ENCODE data around the gene ABCC2. TPM values are rescaled to one million over a fixed set of nuclear protein-coding genes. Genes with fewer than 3 reads are reported as not detected.

ABCC2 gene
- total and polyA plus RNA-seq, 2 donors (not counting 1 experiment from before 2014, with no cell fraction given): 4.2 to 7.0 TPM

DNA sequence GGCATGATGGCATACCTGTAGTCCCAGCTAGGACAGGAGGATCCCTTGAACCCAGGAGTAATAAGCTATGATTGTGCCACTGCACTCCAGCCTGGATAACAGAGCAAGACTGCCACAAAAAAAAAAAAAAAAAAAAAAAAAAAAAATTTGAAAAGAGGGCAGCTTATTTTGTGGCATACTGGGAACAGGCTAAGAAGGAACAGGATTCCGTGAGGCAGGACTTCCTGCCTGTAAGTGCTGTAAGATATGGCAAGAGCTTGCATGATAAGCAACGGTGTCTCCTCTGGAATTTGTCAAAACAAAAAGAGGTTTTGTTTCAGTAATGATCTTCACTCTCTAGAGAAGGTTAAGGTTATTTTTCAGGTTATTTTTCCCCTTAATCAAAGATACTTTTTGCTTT is 101.1 kb downstream of the ABCC2 start:
- no peak for TF ChIP-seq EZH2 (IDR thresholded peaks at IDR 0.05; ENCODE audit: borderline replicate concordance, insufficient read depth, low read depth, low read length, poor library complexity, severe bottlenecking)
- no peak for TF ChIP-seq CTCF (IDR thresholded peaks at IDR 0.05)
- H3K9me3 ChIP-seq (ENCODE audit: control extremely low read depth in 1 of 3, control insufficient read depth in 2 of 3, insufficient read depth in 1 of 3, low read length in 2 of 3): no peaks in the 10 kb centered on the region
- H3K4me2 ChIP-seq (replicated peaks; ENCODE audit: low read depth, low read length, poor library complexity, severe bottlenecking): no peak overlapping the region
- no CpG with 5 or more reads among the region's 2 CpGs for WGBS (ENCODE audit: insufficient coverage)
- ChIA-PET CTCF (interaction anchor here (0.7 to 1.3 kb wide), 3 partner anchors 12 to 54 kb away, joined by 3 to 5 read pairs (median 3); no protein-coding TSS in a partner anchor), POLR2A (no interaction called here)
- H4K20me1 ChIP-seq (ENCODE audit: control insufficient read depth, insufficient read depth, low read length, poor library complexity, severe bottlenecking): no peaks in the 10 kb centered on the region
- no peak overlapping the region for H3K27ac ChIP-seq (ENCODE audit: low read length in 2 of 2)
- H3K27me3 ChIP-seq (replicated peaks in 1 of 4; ENCODE audit: control extremely low read depth in 1 of 4, control insufficient read depth in 3 of 4, insufficient read depth in 4 of 4, low read length in 3 of 4): no peaks in the 10 kb centered on the region
- no peaks in the 10 kb centered on the region for H3K4me1 ChIP-seq (ENCODE audit: control insufficient read depth in 2 of 2, insufficient read depth in 2 of 2, low read length in 2 of 2)
- no peak overlapping the region for H3K9ac ChIP-seq (ENCODE audit: low read length)
- no peak for DNase-seq
- no peaks in the 10 kb centered on the region for H3K9me3 Mint-ChIP-seq (ENCODE audit: insufficient read depth)
- intact Hi-C loops (cut with micrococcal nuclease): no loop called here
- no peak overlapping the region for H3K4me3 Mint-ChIP-seq
- no peaks in the 10 kb centered on the region for H3K79me2 ChIP-seq (ENCODE audit: control insufficient read depth, insufficient read depth, low read length)
- no peak overlapping the region for H3K27ac Mint-ChIP-seq
- H3K4me3 ChIP-seq (ENCODE audit: control extremely low read depth in 1 of 5, extremely low read depth in 1 of 5, insufficient read depth in 1 of 5, low read depth in 2 of 5, low read length in 4 of 5): no peak overlapping the region
- no peak for ATAC-seq (ENCODE audit: low read depth)
- no peaks in the 10 kb centered on the region for H3K27me3 Mint-ChIP-seq
- no peaks in the 10 kb centered on the region for H3K4me1 Mint-ChIP-seq
- H3K36me3 ChIP-seq (replicated peaks in 1 of 2; ENCODE audit: control extremely low read depth in 1 of 2, control insufficient read depth in 1 of 2, extremely low read depth in 1 of 2, insufficient read depth in 2 of 2, low read length in 1 of 2): peaks cover 0 to 70% of the 10 kb centered on the region in 2 experiments
- no peak overlapping the region for H2AFZ ChIP-seq (ENCODE audit: insufficient read depth, low read depth, low read length, poor library complexity, severe bottlenecking)

DNA sequence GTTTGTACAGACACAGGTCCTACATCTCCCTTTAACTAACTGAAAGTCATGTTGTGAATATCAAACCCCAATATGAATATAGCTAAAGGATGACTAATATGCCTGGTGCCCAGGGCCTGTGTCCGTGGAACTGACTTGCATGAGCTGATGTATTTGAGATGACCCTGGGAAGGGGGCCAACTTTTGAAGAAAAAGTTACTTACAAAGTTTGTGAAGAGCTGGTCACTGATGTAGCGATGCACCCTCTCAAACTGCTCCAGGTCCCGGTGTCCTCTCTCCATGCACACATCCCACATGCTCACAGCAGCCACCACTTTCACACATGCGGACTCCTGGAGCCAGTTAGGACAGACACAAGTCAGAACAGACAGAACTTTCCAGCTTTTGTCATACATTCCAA is 106.2 kb downstream of the ABCC2 start:
- H3K9me3 ChIP-seq (ENCODE audit: control extremely low read depth in 1 of 3, control insufficient read depth in 2 of 3, insufficient read depth in 1 of 3, low read length in 2 of 3): no peaks in the 10 kb centered on the region
- no peak overlapping the region for H3K9ac ChIP-seq (ENCODE audit: low read length)
- H3K27ac ChIP-seq (ENCODE audit: low read length in 2 of 2): no peak overlapping the region
- DNase-seq (no peak), ATAC-seq (ENCODE audit: low read depth) (no peak)
- TF ChIP-seq CTCF (IDR thresholded peaks at IDR 0.05): no peak
- no peak for TF ChIP-seq EZH2 (IDR thresholded peaks at IDR 0.05; ENCODE audit: borderline replicate concordance, insufficient read depth, low read depth, low read length, poor library complexity, severe bottlenecking)
- no peak overlapping the region for H3K4me2 ChIP-seq (replicated peaks; ENCODE audit: low read depth, low read length, poor library complexity, severe bottlenecking)
- CTCF ChIA-PET: interaction anchor here (1.2 to 1.5 kb wide), 2 partner anchors 43 to 157 kb away, joined by 3 to 6 read pairs; no protein-coding TSS in a partner anchor
- Mint-ChIP-seq H3K4me3 (no peak overlapping the region), H3K27me3 (no peaks in the 10 kb centered on the region), H3K4me1 (no peaks in the 10 kb centered on the region), H3K9me3 (ENCODE audit: insufficient read depth) (no peaks in the 10 kb centered on the region), H3K27ac (no peak overlapping the region)
- POLR2A ChIA-PET: no interaction called here
- no peak overlapping the region for H2AFZ ChIP-seq (ENCODE audit: insufficient read depth, low read depth, low read length, poor library complexity, severe bottlenecking)
- intact Hi-C loops (cut with micrococcal nuclease): no loop called here
- H3K36me3 ChIP-seq (replicated peaks in 1 of 2; ENCODE audit: control extremely low read depth in 1 of 2, control insufficient read depth in 1 of 2, extremely low read depth in 1 of 2, insufficient read depth in 2 of 2, low read length in 1 of 2): peaks cover 0 to 43% of the 10 kb centered on the region in 2 experiments
- H3K4me3 ChIP-seq (ENCODE audit: control extremely low read depth in 1 of 5, extremely low read depth in 1 of 5, insufficient read depth in 1 of 5, low read depth in 2 of 5, low read length in 4 of 5): no peak overlapping the region
- H3K79me2 ChIP-seq (ENCODE audit: control insufficient read depth, insufficient read depth, low read length): no peaks in the 10 kb centered on the region
- H3K27me3 ChIP-seq (replicated peaks in 1 of 4; ENCODE audit: control extremely low read depth in 1 of 4, control insufficient read depth in 3 of 4, insufficient read depth in 4 of 4, low read length in 3 of 4): no peaks in the 10 kb centered on the region
- H4K20me1 ChIP-seq (ENCODE audit: control insufficient read depth, insufficient read depth, low read length, poor library complexity, severe bottlenecking): no peaks in the 10 kb centered on the region
- 100% methylated on average over 2 of the region's 4 CpGs for WGBS (ENCODE audit: insufficient coverage)
- H3K4me1 ChIP-seq (ENCODE audit: control insufficient read depth in 2 of 2, insufficient read depth in 2 of 2, low read length in 2 of 2): no peaks in the 10 kb centered on the region
